MM.1S (cell line): ENCODE data around the gene TMEM123.

Source experiments
- CTCF ChIP-seq: fragments of 300-600 bp; sonication (generic); IDR thresholded peaks from 2 replicates; pipeline ENCODE4 v1.5.1; 2016; ENCODE audit warnings: antibody characterized with exemption, low read length, mixed read lengths
- EZH2phosphoT487 ChIP-seq: fragments of 300-600 bp; sonication (generic); IDR thresholded peaks from 2 replicates; pipeline ENCODE4 v1.6.1; 2018; ENCODE audit warnings: antibody characterized with exemption, low read length

DNA sequence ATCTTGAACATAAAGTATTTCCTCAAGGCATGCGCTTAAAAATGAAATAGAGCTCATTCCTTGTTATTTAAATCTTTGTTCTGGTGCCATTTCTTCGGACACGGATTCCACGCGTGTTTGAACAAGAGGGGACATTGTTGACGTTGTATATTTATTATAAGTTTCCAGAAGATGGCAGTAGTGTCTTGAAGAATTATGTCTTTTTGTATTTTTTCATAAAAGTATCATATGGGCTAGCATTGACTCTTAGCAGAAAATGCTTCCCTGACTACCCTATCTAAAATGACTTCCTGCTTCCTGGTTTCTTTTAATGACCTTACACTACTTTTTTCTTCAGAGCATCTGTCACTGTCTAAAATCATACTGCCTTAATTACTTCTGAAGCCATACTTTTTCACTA is 85.2 kb downstream of the TMEM123 start:
- no peak; the same call in 1 of the 2 replicates for TF ChIP-seq CTCF
- TF ChIP-seq EZH2phosphoT487 = no peak
